ENCODE results near the gene TNFAIP6. TPM values are rescaled to one million over a fixed set of nuclear protein-coding genes. Genes with fewer than 3 reads are reported as not detected.
"Not testable (repeated sequence)": the region's sequence is repeated elsewhere in the genome, so short reads cannot be mapped to it uniquely, and the experiment has no call there.

The TNFAIP6 gene
- total RNA-seq, 1 donor from 2014 or later, result 2.3 TPM

GRCh38 chr2:151333083-151333482 lies 24.3 kb upstream of the TNFAIP6 start:
- TF ChIP-seq CTCF (IDR thresholded peaks at IDR 0.05; ENCODE audit: insufficient read depth, low read length, poor library complexity, severe bottlenecking), result no peak
- no peak for DNase-seq (ENCODE audit: low read depth)
- Histone ChIP-seq H3K4me3 (ENCODE audit: low read depth, low read length) (no peak overlapping the region), H3K27me3 (ENCODE audit: control insufficient read depth, insufficient read depth, low read length) (no peaks in the 10 kb centered on the region), H3K36me3 (ENCODE audit: control insufficient read depth, insufficient read depth, low read length) (no peaks in the 10 kb centered on the region)

GRCh38 chr2:151334082-151334815 lies 23.1 kb upstream of the TNFAIP6 start:
- Histone ChIP-seq H3K36me3 (ENCODE audit: control insufficient read depth, insufficient read depth, low read length) (no peaks in the 10 kb centered on the region), H3K27me3 (ENCODE audit: control insufficient read depth, insufficient read depth, low read length) (no peaks in the 10 kb centered on the region), H3K4me3 (ENCODE audit: low read depth, low read length) (no peak overlapping the region)
- TF ChIP-seq CTCF (IDR thresholded peaks at IDR 0.05; ENCODE audit: insufficient read depth, low read length, poor library complexity, severe bottlenecking), result no peak
- DNase-seq (ENCODE audit: low read depth), result peak; percentile 39

GRCh38 chr2:151336863-151337371 lies 20.5 kb upstream of the TNFAIP6 start:
- no peak for DNase-seq (ENCODE audit: low read depth)
- Histone ChIP-seq H3K27me3 (ENCODE audit: control insufficient read depth, insufficient read depth, low read length) (no peaks in the 10 kb centered on the region), H3K4me3 (ENCODE audit: low read depth, low read length) (no peak overlapping the region), H3K36me3 (ENCODE audit: control insufficient read depth, insufficient read depth, low read length) (no peaks in the 10 kb centered on the region)
- TF ChIP-seq CTCF (IDR thresholded peaks at IDR 0.05; ENCODE audit: insufficient read depth, low read length, poor library complexity, severe bottlenecking), result no peak

GRCh38 chr2:151337643-151338042 lies 19.7 kb upstream of the TNFAIP6 start:
- no peak for TF ChIP-seq CTCF (IDR thresholded peaks at IDR 0.05; ENCODE audit: insufficient read depth, low read length, poor library complexity, severe bottlenecking)
- Histone ChIP-seq H3K4me3 (ENCODE audit: low read depth, low read length) (no peak overlapping the region), H3K27me3 (ENCODE audit: control insufficient read depth, insufficient read depth, low read length) (no peaks in the 10 kb centered on the region), H3K36me3 (ENCODE audit: control insufficient read depth, insufficient read depth, low read length) (no peaks in the 10 kb centered on the region)
- DNase-seq (ENCODE audit: low read depth), result no peak

GRCh38 chr2:151338115-151338514 lies 19.3 kb upstream of the TNFAIP6 start:
- Histone ChIP-seq H3K36me3 (ENCODE audit: control insufficient read depth, insufficient read depth, low read length) (no peaks in the 10 kb centered on the region), H3K4me3 (ENCODE audit: low read depth, low read length) (no peak overlapping the region), H3K27me3 (ENCODE audit: control insufficient read depth, insufficient read depth, low read length) (no peaks in the 10 kb centered on the region)
- no peak for DNase-seq (ENCODE audit: low read depth)
- TF ChIP-seq CTCF (IDR thresholded peaks at IDR 0.05; ENCODE audit: insufficient read depth, low read length, poor library complexity, severe bottlenecking), result no peak

GRCh38 chr2:151343073-151343472 lies 14.3 kb upstream of the TNFAIP6 start:
- no peaks in the 10 kb centered on the region for H3K36me3 ChIP-seq (ENCODE audit: control insufficient read depth, insufficient read depth, low read length)
- no peak for TF ChIP-seq CTCF (IDR thresholded peaks at IDR 0.05; ENCODE audit: insufficient read depth, low read length, poor library complexity, severe bottlenecking)
- H3K4me3 ChIP-seq (ENCODE audit: low read depth, low read length), result no peak overlapping the region
- no peaks in the 10 kb centered on the region for H3K27me3 ChIP-seq (ENCODE audit: control insufficient read depth, insufficient read depth, low read length)
- DNase-seq (ENCODE audit: low read depth), result no peak

GRCh38 chr2:151344191-151344590 lies 13.2 kb upstream of the TNFAIP6 start:
- not testable (repeated sequence) for H3K36me3 ChIP-seq (ENCODE audit: control insufficient read depth, insufficient read depth, low read length); H3K27me3 ChIP-seq (ENCODE audit: control insufficient read depth, insufficient read depth, low read length); DNase-seq (ENCODE audit: low read depth); H3K4me3 ChIP-seq (ENCODE audit: low read depth, low read length)

All from kidney epithelial cell (primary cell).